Measurements from ENCODE around the gene MYO10.

GRCh38 chr5:16920109-16920816 lies 15.8 kb downstream of the MYO10 start:
- TF ChIP-seq TCF7L2 (IDR thresholded peaks at IDR 0.05; ENCODE audit: low read depth, low read length), result no peak
- TF ChIP-seq, protein P1, sequence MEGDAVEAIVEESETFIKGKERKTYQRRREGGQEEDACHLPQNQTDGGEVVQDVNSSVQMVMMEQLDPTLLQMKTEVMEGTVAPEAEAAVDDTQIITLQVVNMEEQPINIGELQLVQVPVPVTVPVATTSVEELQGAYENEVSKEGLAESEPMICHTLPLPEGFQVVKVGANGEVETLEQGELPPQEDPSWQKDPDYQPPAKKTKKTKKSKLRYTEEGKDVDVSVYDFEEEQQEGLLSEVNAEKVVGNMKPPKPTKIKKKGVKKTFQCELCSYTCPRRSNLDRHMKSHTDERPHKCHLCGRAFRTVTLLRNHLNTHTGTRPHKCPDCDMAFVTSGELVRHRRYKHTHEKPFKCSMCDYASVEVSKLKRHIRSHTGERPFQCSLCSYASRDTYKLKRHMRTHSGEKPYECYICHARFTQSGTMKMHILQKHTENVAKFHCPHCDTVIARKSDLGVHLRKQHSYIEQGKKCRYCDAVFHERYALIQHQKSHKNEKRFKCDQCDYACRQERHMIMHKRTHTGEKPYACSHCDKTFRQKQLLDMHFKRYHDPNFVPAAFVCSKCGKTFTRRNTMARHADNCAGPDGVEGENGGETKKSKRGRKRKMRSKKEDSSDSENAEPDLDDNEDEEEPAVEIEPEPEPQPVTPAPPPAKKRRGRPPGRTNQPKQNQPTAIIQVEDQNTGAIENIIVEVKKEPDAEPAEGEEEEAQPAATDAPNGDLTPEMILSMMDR (IDR thresholded peaks at IDR 0.05), result no peak
- TF ChIP-seq SIN3A (IDR thresholded peaks at IDR 0.05; ENCODE audit: borderline replicate concordance, insufficient read depth, low read depth, low read length), result no peak
- TF ChIP-seq POLR2AphosphoS5 (IDR thresholded peaks at IDR 0.05; ENCODE audit: low read depth, low read length), result no peak
- TF ChIP-seq REST (IDR thresholded peaks at IDR 0.05; ENCODE audit: insufficient read depth in 1 of 2, low read depth in 2 of 2, low read length in 1 of 2), result no peak

Measured in Panc1 (cell line).